OCI-LY7 (cell line): ENCODE results near the gene CEP55.

Experiments used
- CTCF ChIP-seq: fragments of 200-600 bp; sonication (generic); conservative IDR thresholded peaks from 2 replicates; pipeline ENCODE4 v1.5.1; 2014; ENCODE audit warnings: mild to moderate bottlenecking, antibody characterized with exemption, low read length, moderate library complexity, mixed read lengths
- EZH2phosphoT487 ChIP-seq: fragments of 200-600 bp; sonication (generic); IDR thresholded peaks from 2 replicates; pipeline ENCODE4 v1.6.1; 2018; ENCODE audit warnings: low read depth, borderline replicate concordance, mild to moderate bottlenecking, mixed run types, antibody characterized with exemption, low read length, moderate library complexity, mixed read lengths

GRCh38 chr10:93570383-93570782 lies 74.0 kb downstream of the CEP55 start:
- TF ChIP-seq CTCF (no peak), EZH2phosphoT487 (no peak)
